GM11168 (cell line): ENCODE measurements around the gene PPP2R2B.
"Not testable (repeated sequence)": the region's sequence is repeated elsewhere in the genome, so short reads cannot be mapped to it uniquely, and the experiment has no call there.

Source experiments
- in situ Hi-C: fragments of 300-500 bp; cut with MboI; formaldehyde crosslinking; loops from one replicate; pipeline ENCODE4 v1.12.0; 2022; ENCODE audit warnings: low sequenced_read_pairs; ENCODE audit not compliant: unreplicated experiment

Gene PPP2R2B

DNA sequence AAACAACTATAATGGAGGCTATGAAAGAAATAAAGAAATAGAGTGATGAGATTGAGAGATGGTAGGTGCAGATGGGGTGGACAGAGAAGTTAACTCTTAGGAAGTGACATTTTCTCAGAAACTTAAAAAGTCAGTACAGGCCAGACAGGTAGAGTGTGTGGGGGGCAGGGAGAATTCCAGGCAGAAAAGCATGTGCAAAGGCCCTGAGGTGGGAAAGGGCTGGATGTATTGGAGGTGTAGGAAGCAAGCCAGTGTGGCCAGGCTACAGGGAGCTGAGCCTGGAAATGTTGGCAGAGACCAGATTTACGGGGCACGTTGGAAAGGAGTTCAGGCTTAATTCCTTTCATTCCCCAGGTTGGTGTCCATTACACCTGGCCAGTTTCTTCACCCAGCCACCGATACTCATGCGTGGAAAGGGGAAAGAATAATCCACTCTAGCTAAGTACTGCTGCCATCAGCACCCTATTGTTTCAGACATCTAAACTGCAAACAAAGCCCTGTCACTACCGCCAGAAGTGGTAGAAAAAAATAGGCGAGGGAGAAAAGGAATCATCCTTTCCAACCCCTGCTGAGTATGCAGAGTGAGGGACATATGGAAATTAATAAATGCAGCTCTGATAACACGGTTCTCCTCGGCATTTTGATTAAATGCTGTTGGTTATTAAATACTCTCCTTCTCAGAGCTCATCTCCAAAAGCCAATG lies 245.8 kb downstream of the PPP2R2B start:
- in situ Hi-C loops: no loop called here

DNA sequence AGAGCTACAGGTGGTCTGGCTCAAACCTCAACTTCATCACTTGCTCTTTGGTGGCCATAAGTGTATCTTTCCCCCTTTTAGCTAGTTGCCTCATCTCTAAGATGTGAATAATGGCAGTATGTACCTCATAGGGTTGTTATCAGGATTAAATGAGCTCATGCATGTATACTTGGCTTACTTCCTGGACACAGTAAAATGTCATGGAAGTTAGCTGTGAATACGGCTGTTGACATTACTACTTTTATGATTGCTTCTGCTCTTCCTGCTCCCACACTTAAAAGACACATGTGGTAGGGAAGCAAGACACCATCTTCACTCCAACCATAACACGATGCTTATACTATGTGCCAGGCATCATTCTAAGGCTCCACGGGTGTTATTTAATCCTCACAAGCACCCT lies 248.1 kb downstream of the PPP2R2B start:
- in situ Hi-C loops: no loop called here

DNA sequence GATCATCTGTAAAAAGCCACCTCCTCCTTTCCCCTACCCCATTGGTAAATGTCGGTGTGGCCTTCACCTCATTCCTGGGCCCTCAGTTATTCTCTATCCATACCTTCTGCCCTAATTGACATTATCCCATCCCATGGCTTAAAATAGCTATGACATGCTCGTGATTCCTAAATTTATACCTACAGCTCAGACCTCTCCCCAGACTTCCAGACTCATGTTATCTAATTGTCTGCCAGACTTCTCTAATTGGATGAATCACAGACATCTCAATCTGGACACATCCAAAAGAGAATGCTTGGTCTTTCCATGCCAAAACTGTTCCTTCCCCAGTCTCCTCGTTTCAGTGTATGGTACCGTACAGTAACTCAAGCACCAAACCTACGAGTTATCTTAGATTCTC lies 249.6 kb downstream of the PPP2R2B start:
- in situ Hi-C loops: no loop called here

DNA sequence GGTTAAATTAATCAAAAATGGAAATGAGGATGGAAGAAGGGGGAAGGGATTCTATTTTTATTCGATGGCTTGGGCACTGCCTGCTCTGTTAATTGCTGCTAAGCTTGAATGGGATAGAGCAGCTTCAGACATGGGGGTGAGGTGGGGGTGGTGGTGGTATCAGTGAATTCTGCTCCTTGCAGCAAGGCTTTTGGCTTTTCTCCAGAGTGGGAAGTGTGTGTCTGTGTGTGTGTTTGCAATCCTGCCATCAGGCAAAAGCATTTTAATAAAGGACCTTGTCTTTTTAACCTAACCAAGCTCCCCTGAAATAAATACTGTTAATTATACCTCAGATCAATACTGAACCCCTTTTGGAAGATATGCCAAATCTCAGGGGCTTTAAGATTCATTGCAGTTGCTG lies 251.6 kb downstream of the PPP2R2B start:
- in situ Hi-C loops: no loop called here

DNA sequence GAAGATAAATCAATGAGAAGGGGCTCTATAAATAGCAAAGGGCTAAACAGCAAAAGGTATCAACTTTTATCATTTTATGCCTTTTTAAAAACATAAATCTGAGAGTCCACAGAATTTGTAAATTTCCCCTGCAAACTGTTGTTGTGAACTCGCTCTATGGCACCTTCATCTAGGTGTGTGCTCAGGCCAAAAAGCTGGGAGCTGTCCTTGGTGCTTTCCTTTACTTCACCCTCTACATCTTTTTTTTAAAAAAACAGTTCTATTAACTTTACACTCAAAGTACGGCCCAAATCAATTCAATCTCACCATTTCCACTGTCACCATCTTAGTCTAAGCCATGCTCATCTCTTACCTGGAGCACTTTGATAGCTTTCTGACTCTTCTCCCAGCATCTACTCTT lies 254.4 kb downstream of the PPP2R2B start:
- in situ Hi-C loops: no loop called here

DNA sequence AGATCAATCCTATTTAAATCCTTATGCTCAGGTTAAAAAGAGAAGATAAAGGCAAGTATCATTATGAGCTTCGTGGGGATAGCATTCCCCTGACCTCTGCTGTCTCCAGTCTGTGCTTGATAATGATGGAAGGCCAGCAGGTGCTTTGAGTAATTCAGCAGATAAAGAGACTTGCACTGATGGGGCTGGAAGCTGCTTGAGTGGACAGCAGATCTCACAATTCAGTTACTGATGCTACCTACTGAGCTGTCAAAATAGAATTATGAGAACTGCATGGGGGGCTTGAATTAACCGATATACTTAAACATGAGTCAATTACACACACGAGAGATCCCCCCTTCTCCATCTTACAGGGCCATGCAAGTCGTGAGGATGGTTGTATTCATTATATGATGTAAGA lies 254.9 kb downstream of the PPP2R2B start:
- in situ Hi-C loops: no loop called here

DNA sequence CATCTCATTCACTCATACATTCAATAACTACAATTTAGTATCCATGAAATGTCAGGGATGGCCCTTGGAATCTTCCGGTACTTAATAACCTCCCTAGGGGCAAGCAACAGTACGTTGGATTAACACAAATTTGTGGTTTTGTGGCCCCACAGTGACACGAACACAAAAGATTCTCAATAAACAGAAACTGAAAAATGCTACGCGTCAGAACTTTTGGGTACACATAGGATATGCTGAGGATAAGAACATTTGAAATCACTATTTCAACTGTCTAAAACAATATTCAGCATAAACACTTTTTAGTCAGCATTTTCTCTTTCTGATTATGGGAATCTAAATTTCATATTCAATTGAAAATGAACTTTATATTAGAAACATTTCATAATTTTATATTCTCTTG lies 255.5 kb downstream of the PPP2R2B start:
- in situ Hi-C loops: no loop called here

DNA sequence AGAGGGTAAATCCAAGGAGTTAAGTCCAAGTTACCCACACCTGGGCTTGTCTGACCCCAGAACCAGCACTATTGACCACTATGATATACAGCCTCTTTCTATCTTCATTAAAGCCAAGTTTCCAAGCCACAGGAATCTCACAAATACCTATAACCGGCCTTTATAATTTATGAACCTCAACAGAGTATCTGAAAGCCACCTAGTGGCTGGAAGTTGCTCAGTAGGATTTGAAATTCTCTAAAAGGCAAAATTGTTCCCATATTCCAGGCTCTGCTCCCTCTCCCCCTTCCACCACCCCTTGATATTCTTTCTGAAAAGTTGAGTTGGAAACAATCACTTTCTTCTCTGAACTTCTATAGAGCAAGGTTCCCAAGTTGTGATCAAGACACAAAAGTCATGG lies 256.2 kb downstream of the PPP2R2B start:
- in situ Hi-C loops: no loop called here

DNA sequence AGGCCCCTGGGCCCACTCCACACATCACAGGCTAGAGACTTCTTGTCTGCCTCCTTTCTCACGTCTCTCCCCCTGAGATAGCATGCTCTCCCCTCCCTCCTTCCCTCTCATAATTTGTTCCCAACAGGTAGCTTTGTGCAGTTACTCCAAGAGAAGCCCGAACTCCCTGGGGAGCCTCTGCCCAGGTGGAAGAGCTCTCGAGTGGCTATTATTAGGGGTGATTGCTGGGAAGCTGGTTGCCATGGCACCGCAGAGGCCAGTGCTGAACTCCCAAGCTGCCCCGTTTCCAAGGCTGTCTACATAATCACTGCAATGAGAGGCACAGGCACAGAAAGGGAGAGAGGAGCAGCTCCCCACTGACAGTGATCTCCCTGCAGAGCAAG lies 257.9 kb downstream of the PPP2R2B start:
- in situ Hi-C loops: no loop called here

DNA sequence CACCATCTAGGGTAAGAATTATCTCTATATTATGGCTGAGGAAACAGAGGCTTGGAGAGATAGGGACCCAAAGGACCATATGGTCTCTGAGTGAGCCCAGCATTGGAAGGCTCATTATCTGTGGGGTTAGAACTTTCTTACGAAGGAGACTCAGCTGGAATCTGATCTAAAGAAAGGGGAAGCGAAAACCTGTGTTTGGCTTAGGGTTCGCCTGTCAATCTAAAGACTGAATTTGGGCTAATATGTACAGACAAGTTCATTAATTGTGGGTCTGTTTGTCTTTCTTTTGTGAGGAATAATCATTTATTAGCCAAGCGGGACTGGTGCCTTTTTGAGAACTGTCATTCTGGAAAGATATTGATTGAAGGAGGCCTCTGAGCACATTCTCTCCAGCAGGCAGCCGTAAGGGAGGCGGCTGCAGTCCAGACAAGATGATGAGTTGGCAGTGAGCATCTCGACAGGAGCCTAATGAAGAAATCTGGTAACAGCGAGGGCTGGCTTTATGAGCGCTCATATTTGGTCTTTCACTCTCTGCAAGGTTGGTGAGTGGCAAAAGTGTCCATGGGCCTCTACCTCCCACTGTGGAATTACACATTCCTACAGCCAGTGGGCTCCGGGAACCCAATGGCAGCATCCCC lies 258.4 kb downstream of the PPP2R2B start:
- in situ Hi-C loops: no loop called here

DNA sequence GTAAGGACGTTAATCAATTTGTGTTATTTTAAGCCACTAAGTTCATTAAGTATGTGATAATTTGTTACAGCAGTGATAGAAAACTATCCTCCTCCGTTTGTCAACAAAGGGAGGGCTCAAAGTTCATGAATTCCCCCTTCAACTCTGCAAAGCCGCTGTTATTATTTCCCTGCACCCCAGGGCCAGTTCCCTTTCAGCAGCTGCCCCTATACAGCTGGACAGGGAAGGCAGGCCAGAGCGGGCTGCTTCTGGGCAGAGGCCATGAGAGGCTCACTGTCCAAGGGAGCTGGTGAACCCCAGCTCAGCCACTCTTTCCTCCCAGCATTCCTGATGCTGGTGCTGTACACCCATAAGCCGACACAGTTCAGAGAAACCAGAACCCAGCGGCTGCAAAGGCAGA lies 260.1 kb downstream of the PPP2R2B start:
- in situ Hi-C loops: no loop called here

DNA sequence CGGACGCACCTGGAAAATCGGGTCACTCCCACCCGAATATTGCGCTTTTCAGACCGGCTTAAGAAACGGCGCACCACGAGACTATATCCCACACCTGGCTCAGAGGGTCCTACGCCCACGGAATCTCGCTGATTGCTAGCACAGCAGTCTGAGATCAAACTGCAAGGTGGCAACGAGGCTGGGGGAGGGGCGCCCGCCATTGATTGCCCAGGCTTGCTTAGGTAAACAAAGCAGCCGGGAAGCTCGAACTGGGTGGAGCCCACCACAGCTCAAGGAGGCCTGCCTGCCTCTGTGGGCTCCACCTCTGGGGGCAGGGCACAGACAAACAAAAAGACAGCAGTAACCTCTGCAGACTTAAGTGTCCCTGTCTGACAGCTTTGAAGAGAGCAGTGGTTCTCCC lies 268.8 kb downstream of the PPP2R2B start:
- in situ Hi-C loops: not testable (repeated sequence)

DNA sequence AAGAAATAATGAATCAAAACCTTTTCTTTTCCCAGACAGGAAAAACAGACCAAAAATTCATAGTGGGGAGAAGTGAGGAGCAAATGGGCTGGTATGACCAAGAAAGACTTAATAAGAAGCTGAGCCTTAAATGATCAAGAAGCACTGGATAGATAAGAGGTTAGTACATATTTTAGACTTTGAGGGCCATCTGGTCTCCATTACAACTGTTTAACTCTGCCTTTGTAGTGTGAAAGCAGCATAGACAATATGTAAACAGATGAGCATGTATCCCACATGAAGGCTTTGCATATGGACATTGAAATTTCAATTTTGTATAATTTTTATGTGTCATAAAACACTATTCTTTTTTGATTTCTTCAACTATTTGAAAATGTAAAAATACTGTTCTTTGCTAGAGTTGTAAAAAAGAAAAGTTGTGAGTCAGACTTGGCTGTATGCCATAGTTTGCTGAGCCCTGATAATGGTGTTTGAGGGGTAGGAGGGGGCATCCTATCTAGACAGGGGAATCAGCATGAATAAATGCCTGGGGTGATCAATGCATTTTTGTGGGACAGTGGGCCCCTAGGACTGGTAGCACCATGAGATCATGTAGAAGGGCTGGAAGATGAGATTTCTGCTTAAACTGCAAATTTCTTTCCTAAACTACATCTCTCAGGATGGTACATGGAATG lies 270.8 kb downstream of the PPP2R2B start:
- in situ Hi-C loops: no loop called here

DNA sequence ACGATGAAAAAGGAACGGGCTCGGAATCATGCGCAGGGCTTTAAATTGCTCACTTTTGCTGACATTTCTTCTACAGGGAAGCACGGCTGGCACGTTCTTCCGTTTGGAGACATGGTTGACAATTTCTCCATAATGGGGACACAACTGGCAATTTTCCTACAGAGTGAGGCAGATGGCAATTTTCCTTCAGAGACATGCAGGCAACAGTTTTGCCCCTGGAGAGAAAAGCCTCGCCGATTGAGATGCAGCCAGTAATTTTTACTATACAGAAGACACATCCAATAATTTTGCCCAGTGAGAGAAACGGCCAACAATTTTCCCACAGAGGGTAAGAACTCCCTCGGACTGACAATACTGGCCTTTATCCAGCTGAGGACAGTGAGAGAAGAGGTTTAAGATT lies 271.7 kb downstream of the PPP2R2B start:
- in situ Hi-C loops: no loop called here

DNA sequence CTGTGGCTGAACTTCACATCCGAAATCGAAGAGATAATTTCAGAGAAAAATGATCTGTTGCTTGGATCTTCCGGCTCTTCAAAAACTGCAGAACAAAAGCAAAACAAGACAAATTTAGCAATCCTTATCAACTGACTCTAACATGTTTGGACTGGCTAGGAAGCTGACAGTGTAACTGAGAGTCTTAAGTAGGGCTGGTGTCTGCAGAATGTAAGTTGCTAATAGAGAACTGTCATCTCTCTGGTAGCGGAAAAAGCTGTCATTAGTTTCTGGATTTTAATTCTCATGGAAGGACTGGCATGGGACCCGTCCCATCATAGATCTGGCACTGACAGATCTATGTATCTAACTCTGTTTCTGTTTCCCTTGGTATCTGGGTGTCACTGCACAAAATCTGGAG lies 278.2 kb downstream of the PPP2R2B start:
- in situ Hi-C loops: no loop called here

DNA sequence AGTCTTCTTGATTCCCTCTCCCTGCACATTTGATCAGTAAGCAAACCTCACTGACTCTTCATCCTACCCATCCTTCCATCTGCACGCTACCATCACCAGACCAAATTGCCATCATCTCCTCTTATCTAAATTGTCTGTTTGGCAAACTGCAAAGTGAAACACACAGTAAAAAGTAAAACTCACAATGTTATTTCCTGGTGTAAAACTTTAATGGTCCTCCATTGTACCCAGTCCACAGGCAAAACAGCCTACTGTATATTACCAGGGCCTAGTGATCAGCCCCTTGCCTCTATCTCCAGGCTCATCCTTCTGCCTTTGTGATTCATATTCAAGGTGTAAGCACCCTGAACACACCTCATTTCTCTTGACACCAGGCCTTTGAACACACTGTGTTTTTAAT lies 279.3 kb downstream of the PPP2R2B start:
- in situ Hi-C loops: no loop called here

DNA sequence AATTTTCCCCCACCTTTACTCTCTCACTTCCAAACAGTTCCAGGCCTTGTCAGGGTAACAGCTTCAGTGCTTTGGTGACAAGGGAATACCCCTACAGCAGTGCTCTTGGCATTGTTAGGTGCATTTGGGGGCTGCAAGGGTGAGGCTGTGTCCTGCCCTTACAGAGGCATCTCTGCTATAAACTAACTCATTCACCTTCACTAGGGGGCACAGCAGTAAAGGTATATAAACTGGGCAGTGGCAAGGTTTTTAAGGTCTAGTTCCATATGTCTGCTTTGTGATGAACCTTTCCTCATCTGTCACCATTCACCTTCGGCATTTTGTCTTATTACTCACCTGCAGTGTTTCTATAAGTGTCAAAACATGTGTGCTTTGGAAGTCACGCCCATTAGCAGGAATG lies 283.5 kb downstream of the PPP2R2B start:
- in situ Hi-C loops: no loop called here

DNA sequence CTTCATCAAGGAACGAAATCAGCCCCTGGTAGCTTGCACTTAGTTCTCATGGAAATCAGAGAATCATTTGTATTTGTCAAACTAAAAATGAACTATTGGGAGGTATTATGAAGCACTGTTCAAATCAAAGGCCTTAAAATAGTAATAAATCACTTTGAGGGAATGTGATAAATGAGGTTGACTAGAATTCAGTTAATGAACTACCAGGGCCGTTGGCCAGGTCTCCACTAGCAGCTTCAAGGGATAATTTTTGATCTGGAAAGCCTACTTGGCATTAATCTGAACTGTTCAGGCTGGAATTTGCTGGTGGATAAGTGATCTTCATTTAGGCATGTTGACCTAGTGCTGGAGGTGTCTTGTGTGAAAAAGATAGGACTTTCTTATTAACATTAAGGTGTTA lies 286.2 kb downstream of the PPP2R2B start:
- in situ Hi-C loops: no loop called here

DNA sequence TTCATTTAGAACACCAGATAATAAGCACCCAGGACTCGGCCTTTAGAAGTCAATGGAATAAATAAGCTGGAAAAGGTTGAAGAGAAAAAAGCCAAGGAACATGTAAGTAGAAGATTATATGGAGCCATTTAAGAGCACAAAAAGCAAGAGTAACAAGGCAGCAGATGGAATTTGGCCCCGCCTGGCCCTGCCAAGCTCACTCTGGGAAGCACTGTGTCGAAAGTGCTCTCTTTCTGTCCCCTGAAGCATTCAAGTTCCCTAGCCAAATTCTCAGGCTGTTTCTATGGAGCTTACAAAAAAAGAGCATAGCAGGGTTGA lies 289.6 kb downstream of the PPP2R2B start:
- in situ Hi-C loops: no loop called here

DNA sequence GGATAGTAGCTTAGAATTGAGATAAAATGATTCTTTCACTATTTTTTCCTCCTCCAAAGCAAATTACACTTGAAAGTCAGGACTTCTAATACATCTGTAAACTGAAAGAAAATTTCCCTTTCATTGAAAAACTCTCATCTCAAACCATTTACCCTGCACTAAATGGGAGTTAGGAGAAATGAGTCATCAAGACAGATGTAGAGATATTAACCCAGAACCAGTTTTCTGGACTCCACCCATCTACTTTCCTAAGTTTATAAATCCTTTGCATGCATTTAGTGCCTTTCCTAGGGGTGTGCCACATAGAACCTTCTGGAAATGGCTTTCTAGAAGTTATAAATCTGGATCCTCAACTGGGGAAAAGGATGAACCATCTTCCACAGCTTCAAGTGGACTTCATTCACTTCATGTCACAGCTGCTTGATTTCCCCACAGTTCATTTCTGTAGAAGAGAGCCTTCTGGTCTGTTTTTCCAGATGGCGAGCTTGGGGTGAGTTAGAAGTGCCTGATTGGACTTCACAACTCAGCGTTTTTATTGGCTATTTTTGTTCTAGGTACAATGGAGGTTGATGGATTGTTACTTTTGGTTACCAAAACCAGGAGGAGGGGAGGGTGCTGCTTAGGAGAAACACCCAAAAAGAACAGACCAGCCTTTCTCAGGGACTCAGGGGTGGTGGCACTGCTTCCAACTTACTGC lies 290.1 kb downstream of the PPP2R2B start:
- in situ Hi-C loops: no loop called here

DNA sequence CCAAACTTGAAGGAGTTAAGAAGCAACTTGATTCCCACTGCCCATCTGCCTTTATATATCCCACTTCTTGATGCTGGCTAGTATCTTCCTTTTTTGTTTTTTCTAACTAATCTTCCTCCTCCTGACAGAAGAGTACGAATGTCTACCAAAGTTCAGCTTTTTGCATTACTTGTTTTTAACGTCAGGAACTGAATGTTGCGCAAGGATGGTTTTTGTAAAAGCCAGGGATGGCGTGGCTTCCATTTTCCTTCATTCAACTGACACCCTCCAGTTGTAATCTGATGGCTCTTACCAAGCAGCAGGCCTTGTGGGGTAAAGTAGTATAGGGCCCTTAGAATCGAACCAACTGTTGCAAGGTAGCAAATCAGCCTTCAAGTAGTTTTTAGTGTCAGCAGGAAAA lies 291.8 kb downstream of the PPP2R2B start:
- in situ Hi-C loops: no loop called here
